AG09319 (cell line): Measurements from ENCODE around the gene WDFY4.

ENCODE experiments used
- DNase-seq: peaks from one replicate; pipeline ENCODE4 v3.0.0-alpha.2; 2010; ENCODE audit warnings: low read depth; ENCODE audit errors: extremely low read depth
- TF ChIP-seq, protein P1 (sequence below): IDR thresholded peaks from 2 replicates; pipeline ENCODE4 v1.5.1; 2011; ENCODE audit warnings: low read depth, mild to moderate bottlenecking, inconsistent platforms, low read length, moderate library complexity

WDFY4 gene

DNA sequence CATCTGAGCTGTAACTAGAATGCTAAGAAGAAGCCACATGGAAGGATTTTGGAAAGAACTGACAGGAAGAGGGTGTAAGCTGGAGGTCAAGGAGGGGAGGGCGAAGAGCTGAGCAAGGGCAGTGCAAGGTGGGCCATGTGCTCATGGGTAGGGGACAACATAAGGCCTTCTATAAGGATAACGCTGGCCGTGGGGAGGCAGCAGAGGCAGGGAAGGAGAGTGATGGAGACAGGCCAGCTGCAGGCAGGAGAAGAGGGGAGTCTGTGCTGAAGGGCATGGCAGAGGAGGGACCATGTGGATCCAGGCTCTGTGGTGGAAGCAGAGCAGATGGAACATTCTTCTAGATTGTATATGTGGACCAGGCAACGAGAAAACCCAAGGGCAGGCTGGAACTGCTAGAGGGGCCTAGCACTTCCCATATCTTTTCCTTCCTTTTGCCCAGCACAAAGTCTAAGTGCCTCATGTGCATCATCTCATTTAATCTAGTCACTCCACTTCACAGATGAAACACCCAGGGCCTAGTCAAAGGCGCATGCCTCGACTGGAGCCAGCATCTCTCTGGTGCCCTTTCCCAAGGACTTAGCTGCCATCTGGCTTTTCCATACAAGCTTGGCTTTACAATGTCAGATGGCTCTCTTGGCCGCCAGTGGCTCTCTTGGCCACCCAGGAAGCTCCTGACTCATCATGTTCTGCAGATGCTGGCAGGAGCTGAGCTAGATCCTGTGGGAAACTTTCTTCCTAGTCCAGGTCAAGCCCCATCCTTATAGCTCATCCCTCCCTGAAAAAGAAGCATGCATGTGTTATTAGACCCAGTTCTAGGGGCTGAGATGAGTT lies 248.4 kb downstream of the WDFY4 start:
- TF ChIP-seq, protein P1, sequence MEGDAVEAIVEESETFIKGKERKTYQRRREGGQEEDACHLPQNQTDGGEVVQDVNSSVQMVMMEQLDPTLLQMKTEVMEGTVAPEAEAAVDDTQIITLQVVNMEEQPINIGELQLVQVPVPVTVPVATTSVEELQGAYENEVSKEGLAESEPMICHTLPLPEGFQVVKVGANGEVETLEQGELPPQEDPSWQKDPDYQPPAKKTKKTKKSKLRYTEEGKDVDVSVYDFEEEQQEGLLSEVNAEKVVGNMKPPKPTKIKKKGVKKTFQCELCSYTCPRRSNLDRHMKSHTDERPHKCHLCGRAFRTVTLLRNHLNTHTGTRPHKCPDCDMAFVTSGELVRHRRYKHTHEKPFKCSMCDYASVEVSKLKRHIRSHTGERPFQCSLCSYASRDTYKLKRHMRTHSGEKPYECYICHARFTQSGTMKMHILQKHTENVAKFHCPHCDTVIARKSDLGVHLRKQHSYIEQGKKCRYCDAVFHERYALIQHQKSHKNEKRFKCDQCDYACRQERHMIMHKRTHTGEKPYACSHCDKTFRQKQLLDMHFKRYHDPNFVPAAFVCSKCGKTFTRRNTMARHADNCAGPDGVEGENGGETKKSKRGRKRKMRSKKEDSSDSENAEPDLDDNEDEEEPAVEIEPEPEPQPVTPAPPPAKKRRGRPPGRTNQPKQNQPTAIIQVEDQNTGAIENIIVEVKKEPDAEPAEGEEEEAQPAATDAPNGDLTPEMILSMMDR = no peak
- no peak for DNase-seq

DNA sequence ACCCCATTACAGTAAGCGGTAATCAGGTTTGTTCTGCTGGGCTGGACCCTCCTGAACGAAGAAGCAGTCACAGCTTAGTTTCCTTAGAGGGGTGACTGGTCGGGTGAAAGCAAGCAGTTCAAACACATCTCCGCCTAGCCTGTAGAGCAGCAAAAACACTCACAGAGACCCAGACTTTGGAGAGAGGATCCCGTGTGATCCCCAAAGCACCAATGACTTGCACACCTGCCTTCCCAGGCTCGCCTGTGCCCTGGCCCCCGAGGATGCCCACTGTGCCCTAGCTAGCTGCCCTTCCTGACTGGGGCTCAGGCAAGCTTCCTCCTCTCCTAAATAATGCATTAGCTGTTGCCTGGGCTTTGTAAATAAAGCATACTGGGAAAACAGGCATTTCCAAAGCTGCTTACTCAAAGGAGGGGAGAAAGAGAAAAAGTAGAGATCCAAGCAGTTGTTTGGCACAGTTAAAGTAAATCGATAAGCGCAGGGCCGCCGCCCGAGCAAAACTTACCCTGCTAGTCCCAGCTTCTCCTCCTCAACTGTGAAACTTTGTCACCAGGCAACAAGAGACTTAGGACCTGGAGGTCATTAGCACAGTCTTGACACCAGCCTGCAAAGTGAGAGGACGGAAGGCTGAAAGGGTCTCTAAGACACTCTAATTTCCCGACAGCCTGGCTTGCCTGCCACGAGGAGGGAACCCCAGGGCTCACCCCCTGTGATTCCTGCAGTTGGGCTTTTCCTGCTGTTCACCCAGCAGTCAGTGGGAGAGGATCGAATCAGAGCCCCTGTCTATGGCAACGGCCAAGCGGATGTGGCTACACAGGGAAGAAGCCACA lies 250.2 kb downstream of the WDFY4 start:
- TF ChIP-seq, protein P1 = no peak
- DNase-seq = no peak

DNA sequence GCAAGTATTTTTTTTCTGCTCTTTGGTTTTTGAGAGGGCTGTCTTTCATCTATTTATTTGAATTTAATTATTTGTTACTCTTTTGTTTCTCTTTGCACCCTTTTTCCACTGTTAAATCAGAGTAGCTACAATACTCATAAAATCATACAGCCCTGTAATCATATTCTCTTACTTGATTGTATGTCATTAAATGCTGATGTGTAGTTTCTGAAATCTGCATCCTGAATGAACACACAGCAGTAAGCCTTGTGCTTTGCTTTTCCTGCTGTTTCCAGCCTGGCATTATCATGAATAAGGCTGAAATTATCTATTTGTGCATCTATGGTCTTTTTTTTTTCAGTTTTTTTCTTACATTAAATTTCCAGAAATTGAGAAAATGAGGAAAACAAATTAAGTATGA lies 250.9 kb downstream of the WDFY4 start:
- TF ChIP-seq, protein P1 = no peak
- DNase-seq = no peak

DNA sequence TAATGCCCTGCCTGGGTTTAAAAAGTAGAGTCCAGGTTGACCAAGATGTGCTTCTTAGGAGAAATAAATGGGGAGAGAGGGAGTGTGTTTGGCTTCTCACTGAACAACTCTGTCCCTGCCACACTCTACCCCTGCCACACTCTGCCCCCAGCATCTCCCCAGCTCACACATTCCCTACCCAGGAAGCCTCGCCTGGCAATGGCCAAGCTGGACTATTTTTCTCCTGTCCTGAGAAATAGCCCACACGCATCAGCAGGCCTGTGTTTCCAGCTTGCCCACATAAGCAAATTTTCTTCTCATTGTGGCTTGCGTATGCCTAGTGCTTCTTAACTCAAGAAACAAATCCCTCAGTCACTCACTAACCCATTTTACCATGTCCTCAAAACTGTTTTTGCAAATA lies 253.1 kb downstream of the WDFY4 start:
- no peak for DNase-seq
- TF ChIP-seq, protein P1 = no peak

DNA sequence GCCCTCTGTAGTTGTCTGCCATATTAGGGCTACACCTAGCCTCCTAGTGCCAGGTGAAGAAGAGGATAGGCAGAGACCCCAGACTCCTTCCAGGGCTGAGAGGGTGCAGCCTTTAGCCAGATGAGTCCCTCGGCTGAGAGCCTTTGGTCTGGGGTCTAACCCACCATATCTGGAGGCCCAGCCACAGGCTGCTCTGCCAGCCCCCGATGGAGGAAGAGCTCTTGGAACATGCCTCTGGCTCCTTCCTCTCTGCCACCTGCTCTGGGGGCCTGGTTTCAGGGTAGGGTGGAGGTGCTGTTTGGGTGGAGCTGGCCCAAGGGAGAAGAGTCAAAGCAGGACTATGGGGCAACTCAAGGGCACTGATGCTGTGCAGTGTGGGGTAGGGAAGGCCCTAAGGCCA lies 253.6 kb downstream of the WDFY4 start:
- TF ChIP-seq, protein P1 = no peak
- no peak for DNase-seq

DNA sequence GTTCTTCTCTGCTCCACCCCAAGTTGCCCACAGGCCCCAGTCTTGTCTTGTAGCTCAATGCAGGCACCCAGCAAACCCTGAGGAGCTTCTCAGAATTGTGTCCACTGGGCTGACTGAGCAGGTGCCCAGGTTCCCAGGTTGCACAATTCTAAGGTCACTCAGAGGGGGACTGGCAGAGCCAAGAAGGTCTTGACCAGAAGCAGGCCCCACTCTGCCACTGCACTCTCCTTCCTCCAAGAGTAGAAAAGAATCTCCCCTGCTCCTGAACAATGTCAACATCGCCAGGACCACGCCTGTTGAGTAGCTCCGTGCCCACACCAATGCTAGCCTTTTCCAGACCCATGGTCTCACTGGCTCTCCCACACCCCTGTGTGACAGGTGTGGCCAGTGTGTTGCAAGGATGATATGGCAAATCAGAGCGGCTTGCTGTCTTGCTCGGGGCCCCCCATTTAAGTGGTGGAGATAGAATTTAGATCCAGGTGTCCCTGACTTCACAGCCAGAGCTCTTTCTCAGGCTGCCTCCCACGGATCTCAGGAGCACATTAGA lies 254.4 kb downstream of the WDFY4 start:
- TF ChIP-seq, protein P1 = no peak

More for the DNA sequence above, 254.4 kb downstream of the WDFY4 start:
- DNase-seq = no peak
